Colon (tissue), 2 donors: ENCODE data around the gene BRI3.

Source experiments
- FAIRE-seq: peaks from 2 replicates; lab custom pipeline; 2012; peaks lifted over from hg19 to GRCh38; lab: Jason Lieb, UNC
- donor health status: control.
- donor health status: control.

BRI3 gene

DNA sequence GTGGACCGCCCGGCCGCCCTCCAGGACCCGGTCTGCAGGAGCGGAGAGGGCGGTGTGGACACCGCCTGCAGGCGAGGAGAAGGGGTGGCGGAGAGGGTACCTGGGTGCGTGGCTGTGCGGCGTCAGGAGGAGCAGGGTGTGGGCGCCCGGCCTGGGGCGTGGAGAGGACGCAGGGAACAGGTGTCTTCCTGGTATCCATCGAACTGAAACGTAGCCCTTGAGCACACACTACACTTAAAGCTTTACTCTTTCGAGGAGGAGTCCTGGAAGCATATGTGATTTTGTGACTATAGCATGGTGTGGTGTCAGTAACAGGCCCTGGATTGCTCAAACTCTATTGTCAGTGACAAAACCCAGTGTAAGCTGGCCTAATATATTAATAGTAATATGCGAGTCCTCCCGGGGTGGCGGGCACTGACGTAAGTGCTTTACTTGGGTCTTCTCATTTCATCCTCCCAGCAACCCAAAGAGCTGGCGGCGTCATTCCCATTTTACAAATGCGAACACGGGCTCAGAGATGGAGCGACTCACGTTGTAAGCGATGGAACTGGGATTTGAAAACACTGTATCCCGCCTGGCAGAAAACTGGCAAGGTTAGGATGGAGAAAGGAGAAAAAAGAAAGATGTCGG, 28.9 kb upstream of the BRI3 start:
- FAIRE-seq, result no peak

DNA sequence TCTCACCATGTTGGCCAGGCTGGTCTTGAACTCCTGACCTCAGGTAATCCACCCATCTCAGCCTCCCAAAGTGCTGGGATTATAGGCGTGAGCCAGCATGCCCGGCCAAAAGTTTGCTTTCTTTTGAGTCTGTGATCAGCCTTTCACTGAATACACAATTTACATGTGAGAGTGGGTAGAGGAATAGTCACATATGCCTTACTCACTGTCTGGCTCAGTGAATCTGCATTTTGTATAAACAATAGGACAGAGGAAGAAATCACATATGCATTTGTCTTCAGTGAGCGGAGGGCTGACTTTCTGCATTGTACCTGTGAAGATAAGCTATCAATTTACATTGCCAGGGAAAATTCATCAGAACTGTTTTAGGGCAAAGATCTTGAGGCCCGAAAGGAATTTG, 27.0 kb upstream of the BRI3 start:
- FAIRE-seq, result no peak

DNA sequence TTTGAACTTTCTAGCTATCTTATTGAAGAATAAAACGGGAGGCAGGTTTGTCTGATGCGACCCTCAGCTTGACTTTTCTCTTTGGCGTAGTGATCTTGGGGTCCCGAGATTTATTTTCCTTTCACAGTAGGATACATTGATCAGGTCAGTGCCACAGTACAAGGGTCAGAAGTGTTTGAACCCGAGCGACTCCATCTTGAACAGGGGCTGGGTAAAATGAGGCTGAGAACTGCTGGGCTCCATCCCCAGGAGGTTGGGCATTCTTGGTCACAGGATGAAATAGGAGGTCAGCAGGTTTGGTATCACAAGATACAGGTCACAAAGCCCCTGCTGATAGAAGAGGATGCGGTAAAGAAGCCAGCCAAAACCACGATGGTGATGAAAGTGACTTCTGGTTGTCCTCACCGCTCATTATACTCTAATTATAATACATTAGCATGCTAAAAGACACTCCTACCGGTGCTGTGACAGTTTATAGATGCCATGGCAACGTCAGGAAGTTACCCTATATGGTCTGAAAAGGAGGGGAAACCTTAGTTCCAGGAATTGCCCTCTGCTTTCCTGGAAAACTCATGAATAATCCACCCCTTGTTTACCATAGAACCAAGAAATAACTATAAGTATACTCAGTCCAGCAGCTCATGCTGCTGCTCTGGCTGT, 26.4 kb upstream of the BRI3 start:
- no peak for FAIRE-seq

DNA sequence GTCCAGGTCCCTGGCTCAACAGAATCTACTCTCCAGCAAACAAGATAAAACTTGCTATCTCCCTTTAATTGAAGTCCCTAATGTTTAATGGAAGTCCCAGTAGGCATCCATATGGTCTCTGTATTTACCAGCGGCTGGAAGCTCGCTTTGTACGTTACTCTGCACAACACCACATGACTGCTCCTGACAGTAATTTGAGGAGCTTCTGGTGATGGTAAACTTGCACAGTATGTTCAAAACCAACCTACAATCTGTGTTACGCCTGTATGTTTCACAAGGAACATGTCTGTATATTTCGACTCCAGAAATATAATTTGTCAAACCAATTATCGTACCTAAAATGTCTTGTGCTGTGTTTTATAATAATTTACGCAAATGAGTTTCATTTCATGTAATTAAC, 25.1 kb upstream of the BRI3 start:
- no peak for FAIRE-seq

DNA sequence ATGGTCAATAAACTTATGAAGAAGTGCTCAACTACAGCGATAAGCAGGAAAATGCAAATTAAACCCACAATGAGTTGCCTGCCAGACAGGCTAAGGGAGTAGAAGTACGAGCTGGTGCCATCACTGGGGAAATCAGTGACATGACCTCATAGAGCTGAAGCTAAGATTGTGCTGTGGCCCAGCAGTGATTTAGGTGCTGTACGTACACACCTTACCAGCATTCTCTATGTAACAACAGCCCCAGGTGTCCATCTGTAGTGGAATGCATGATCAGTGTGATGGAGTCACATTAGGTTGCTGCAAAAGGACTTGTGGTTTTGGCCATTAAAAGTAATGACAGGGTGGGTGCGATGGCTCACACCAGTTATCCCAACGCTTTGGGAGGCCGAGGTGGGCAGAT, 23.8 kb upstream of the BRI3 start:
- FAIRE-seq, result no peak

DNA sequence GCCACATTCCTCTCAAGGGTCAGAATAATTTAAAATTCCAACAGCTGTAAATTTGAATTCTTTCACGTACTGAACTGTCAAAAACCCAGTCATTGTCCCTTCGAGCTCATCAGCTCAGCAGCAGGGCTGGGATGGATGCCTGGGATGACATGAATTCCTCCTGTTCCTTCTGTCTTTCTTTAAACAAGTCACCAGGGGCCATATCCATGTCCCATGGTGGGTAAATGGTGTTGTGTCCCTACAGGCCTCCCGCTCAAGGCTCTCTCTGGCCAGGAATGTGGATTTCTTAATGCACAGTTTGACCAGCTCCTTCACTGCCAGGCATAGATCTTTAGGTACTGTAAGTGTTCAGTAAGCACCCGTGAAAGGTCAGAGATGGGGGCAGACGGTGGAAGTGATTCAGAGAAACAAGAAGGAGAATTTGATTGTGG, 15.6 kb upstream of the BRI3 start:
- no peak for FAIRE-seq

DNA sequence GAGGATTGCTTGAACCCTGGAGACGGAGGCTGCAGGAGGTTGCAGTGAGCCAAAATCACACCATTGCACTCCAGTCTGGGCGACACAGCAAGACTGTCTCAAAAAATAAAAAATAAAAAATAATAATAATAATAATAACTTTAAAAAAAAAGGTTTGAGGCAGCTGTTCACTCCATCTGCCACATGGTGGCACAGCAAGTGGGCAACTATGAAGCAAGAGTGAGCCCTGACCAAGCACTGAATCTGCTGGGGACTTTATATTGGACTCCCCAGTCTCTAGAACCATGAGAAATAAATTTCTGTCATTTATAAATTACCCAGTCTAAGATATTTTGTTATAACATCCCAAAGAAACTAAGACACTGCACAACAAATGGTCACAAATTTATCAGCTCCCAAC, 14.6 kb upstream of the BRI3 start:
- FAIRE-seq, result no peak

DNA sequence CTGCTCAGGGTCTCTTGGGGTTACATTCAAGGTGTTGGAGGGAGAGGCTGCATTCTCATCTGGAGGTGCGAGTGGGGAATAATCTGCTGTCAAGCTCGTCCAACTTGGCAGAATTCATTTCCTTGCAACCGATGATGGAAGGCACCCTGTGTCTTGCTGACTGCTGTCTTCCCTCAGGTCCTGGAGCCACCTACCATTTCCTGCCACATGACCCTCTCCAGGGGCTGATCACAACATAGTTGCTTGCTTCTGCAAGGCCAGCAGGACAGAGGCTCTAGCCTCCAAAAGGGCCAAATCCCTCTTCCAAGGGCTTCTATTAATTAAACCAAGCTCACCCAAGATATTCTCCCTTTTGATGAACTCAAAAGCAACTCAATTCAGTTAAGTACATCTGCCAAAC, 14.2 kb upstream of the BRI3 start:
- no peak for FAIRE-seq

DNA sequence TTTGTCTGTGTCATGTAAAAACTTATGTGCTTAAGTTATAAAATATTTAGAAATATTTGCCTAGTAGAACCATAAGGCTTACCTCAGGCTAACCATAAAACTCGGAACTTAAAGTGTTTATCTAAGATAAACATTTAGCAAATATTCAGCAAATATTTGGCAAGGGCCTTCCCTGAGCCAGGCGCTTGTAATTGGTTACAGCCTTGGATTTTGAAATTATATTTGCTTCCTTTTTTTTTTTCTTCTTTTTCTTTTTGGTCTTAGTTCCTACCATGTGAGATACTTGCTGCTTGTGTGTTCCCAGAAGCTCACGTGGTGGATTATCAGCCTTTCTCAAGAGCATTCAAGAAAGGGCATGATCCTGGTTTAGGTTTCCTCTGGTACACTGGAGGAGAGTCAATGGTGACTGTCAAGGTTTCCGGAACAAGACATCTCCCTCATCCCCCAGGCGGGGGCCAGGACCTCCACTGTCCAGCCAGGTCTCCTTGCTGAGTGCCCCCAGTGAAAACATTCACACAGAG, 5.2 kb upstream of the BRI3 start:
- FAIRE-seq, result no peak

DNA sequence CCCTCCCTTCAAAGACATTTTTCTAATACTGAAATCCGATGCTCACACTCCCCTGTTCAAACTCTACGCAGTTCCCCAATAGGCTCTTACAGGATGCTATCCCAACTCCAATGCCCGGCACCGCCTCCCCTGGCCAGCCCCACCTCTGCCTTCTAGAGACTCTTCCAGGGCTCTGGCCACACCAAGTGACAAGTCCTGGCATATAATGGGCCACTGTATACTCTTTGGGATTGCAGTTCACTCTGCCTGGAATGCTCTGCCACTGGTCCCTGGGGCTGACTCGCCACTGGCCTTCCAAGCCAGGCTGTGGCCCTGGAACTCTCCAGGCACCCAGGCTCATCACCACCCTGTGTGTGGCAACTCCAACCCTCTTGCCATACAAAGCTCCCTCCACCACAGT, 3.1 kb upstream of the BRI3 start:
- no peak for FAIRE-seq

DNA sequence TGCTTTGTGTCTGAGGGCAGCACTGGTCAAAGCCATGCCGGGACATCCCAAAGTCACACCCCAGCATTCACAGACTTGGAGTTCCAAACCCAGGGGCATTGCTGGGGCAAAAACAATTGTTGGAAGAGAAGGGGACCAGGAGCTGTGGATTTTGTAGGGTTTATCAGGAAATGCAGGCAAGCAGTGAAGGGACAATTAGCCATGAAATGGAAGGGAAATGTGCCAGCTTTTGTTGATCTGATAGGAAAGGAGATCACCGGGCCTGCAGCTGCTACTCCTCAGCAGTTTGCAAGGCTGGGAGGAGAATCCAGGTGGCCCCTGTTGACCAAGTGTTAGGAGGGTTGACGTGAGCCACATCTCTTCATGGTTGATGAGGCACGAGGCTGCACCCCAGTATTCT, 2.5 kb upstream of the BRI3 start:
- no peak for FAIRE-seq

DNA sequence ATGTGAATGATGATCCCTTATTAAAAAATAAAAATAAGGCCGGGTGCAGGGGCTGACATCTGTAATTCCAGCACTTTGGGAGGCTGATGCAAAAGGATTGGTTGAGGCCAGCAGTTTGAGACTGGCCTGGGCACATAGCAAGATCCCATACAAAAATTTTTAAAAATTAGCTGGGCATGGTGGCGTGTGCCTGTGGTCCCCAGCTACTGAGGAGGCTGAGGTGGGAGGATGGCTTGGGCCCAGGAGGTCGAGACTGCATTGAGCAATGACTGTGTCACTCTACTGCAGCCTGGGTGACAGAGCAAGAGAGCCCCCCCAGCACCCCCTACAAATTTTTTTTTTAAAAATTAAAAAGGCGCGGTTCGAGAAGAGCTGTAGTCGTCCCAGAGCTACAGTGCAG, 1.2 kb upstream of the BRI3 start:
- no peak for FAIRE-seq

DNA sequence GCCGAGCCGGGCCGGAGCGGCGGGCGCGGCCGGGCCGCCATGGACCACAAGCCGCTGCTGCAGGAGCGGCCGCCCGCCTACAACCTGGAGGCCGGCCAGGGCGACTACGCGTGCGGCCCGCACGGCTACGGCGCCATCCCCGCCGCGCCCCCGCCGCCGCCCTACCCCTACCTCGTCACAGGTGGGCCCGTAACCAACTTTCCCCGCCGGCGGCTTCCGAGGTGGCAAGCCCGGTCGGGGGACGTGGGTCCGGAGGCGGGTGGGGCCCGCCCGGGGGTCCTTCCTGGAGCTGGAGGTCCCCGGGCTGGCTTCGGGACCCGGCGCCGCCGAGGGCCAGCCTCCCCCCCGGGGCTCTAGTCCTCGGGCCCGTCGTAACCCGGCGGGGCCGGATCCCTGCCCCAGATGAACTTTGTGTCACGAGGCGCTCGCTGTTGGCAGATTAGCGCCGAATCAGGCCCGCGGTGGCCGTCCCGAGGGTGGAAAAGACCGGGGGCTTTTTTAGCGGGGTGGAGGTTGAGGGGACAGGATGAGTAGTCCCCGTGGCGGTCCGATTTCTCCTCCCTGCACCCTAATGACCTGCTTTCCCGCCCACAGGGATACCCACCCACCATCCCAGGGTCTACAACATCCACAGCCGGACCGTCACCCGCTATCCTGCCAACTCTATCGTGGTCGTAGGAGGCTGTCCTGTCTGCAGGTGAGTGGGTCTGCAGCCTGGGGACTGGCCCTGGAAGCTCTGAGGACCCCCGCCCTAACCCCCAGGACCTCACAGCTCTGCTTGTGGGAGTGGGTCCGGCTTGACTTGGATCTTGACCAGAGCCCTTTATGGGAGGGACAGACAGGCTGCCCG, 496 bp downstream of the BRI3 start:
- FAIRE-seq, result no peak

DNA sequence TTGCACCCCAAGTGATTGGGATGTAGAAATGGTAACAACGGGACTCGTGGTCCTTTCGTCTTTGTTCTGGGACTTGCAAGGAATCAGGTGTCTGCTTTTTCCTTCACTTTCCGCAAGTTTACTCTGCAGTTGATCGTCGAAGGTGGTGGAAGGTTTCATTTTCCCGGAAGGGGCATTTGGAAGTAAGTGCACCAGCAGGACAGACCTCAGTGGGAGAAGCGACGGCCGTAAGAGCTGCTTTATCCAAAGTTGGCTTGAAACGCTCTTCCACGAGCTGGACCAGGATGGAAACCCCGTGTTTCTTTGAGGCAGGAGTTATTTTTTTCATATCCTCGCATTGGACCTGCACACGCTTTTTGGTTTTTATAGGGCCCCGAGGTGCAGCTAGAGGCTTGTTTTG, 1.2 kb downstream of the BRI3 start:
- no peak for FAIRE-seq

DNA sequence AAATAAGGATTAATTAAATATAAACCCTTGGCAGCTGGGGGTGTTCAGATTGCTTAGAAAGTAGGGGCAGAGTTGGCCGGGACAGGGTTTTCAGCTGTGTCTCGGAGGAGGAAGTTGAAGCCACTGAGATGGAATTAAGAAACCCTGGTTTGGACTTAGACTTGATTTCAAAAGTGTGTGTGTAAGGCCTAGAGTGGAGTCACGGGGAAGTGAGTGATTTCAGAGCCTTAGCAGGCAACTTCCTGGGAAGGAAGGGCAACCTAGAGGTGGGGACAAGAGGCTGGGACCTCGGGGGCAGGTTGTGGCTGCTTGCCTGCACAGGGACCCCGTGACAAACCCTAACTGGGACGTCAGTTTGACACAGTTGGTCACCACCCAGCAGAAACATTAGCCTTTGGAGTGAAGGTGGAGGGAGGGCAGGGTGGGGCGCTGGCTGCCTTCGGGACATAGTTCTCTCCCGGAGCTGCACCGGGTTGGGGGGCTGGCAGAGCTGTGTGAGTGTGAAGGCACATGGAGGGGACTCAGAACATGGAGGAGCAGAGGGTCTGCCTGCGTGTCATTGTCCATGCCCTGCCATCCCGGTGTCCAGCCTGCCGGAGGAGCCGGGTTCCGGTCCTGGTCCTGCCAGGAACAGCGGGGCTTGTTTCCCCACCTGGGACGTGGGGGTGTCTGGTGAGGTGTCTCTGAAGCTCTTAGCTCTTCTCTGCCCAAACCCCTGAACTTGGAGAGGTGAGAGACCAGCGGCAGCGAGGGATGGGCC, 1.8 kb downstream of the BRI3 start:
- no peak for FAIRE-seq

DNA sequence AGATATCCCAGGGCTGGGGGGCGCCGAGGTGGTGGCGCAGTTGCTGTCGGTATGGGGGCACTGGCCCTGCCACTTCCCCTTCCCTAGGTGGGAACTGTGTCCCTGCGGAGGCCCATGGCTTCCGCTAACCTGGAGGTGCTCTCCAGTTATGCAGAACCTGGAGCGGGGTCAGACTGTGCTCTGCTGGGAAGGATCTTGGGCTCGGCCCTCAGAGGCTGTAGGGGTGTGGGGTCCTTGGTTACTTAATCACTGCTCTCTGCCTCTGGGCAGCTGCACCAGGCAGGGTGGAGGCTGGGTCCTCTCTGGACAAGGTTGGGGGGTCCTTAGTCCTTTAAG, 2.4 kb downstream of the BRI3 start:
- no peak for FAIRE-seq

DNA sequence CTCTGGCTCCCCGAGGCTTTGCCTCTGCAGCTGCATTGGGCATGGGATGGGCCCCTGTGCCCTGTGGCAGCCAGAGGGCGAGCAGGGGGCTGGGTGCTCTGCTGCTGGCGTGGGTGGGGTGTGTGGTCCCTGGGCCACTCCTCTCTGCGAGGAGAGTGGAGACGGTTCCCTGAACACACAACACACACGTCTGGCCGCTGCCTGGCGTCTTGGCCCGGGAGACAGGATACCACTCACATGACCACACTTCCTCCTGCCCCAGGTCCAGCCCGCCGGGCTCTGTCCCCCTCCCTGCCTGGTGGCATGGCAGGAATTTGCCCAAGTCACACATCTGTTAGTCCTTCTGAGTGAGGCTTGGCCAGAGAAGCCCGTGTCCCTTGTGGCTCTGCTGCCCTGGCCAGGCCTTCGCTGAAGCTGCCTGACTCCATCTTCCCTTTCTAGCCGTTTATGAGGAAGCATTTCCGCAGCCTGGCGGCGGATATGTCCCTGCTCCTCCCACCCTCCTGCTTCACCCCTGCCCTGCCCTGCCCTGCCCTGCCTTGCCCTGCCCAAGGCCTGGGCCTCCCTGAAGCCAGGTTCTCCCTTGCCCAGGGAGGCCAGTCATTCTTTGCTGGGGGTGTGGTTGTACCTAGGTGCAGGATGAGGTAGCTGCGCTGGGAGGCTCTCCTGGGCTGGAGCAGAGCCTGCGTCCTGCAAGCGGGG, 3.0 kb downstream of the BRI3 start:
- no peak for FAIRE-seq

DNA sequence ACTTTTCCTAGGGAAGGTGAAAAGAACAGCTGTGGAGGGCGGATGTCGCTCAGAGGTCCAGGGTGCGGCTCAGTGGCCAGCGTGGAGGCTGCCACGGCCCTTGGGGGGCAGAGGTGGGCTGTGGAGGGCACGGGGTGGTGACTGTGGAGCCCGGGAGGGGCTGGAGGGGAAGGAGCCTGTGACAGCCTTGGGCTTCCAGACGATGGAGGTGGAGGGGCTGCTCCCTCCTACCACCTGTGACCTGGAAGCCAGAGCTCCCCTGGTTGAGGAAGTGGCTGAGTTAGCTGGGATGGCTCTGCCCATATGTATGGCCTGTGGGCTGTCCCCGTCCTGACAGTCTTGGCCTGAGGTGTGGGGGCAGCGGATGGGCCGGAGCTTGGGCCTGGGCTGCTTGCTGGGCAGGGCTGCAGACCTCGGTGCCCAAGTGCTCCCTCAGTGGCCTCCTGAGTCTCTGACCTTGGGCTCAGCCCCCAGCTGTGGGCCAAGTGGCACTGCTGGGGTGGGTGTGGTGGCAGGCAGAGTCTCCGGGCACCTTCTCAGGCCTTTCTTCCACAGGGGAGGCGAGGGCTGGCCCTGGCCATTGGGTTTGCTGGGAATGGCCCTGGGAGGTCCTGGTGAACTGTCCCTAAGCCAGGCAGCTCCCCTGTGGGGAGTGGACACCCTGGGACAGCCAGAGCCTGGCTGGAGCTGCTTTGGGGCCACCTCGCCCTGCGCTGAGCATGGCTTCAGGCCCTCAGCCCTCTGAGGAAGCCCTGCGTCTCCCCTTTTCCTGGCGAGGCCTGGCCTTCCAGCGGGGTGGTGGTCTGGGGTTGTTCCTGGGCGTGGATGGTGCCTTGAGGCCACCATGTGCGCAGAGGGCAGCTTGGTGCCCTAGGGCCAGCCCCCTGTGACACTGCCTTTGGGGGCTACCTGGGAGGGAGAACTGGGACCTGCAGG, 3.9 kb downstream of the BRI3 start:
- no peak for FAIRE-seq

DNA sequence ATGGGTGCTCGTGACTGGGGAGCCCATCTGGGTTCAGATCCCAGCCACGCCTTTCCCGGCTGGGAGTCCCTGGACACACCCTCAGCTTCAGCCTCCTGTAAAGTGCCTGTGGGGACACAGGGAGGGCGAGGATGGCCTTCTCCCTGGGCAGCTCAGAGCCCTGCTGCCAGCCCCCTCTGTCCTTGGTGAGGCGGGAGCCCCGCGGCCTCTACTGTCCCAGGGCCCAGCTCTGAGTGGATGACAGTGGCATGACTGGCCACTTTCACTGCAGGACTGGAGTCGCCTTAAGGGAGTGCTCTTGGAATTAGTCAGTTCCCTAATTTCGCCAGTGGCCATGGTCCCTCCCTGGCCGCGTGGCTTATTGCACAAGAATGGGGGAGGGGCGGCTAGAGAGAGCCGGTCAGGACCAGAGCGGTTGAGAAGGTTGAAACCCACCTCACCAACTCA, 4.6 kb downstream of the BRI3 start:
- FAIRE-seq, result no peak

DNA sequence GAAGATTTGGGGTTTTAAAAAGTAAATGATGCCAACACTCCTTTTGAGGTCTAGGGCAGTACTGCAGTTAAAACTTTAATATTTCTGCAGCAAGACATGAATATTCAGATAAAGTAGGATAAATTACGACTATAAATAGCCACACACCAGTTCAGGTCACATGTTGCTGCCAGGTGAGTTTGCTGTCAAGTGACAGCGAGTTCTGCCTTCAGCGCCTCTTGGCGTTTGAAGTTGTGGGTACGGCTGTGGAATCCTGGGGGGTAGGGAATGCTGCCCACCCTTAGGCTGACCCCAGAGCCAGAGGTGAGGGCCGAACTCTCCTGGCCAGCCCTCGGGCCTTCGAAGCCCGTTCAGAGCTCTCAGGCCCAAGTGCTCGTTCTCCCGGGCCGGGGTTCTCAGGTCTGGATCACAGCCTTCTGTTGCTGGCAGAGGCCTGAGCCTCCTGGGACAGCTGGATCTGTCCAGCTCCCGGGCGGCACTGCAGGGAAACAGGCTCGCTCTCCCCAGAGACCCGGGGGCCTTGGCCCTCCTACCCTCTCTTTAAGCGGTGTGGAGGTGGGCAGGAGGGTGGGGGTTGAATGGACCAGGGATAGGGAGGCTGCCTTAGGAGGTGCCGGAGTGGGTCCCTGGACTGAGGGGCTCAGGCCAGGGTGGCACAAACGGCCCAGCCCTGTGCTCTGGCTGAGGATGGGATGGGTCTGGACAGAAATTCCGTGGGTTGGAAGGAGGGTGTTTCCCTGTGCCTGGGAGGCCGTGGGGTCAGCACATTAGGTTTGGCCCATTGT, 5.4 kb downstream of the BRI3 start:
- no peak for FAIRE-seq
